Mucosa of descending colon (tissue), 3 donors: ENCODE data around the gene ABHD4. TPM values are rescaled to one million over a fixed set of nuclear protein-coding genes. Genes with fewer than 3 reads are reported as not detected.

Experiments
- ATAC-seq: fragments of 200-7000 bp; cut with Tn5 transposase; one replicate; pipeline ENCODE4 v1.9.1; 2020; ENCODE audit warnings: mild to moderate bottlenecking, moderate library complexity
- DNase-seq, 3 donors: peaks; one replicate each; pipeline ENCODE4 v3.0.0-alpha.2; 2020
- H3K36me3 ChIP-seq: fragments of 200-600 bp; one replicate; pipeline ENCODE4 v1.8.0; 2021; ENCODE audit warnings: low read depth, mild to moderate bottlenecking
- H3K4me1 ChIP-seq: fragments of 200-600 bp; one replicate; pipeline ENCODE4 v1.8.0; 2021; ENCODE audit warnings: low read depth, mild to moderate bottlenecking
- H3K4me3 ChIP-seq: fragments of 200-600 bp; one replicate; pipeline ENCODE4 v1.8.0; 2021; ENCODE audit warnings: mild to moderate bottlenecking
- H3K9me3 ChIP-seq: fragments of 200-600 bp; one replicate; pipeline ENCODE4 v1.8.0; 2021; ENCODE audit warnings: mild to moderate bottlenecking
- intact Hi-C, 2 donors: fragments of 100-400 bp; cut with DNase I in 1 of 2; cut with micrococcal nuclease in 1 of 2; formaldehyde crosslinking; loops; one replicate each; pipeline versions ENCODE4 v1.11.0 to v1.11.1; 2022; cut with DNase I, micrococcal nuclease
- total RNA-seq, 3 donors: library from RNA; stranded (reverse); fragmentation: NEBNext Ultra II Directional in 2 of 3; extraction: Animal tissue kit (Norgen Biotek cat#: 25700) in 2 of 3; gene quantifications; one replicate each; pipeline versions ENCODE4 v1.2.1 to v1.2.4, GENCODE V29; 2021 to 2023
- TF ChIP-seq, protein P1 (sequence below): fragments of 200-600 bp; IDR thresholded peaks from one replicate; pipeline ENCODE4 v1.8.0; 2022; ENCODE audit warnings: antibody characterized with exemption, mild to moderate bottlenecking
- donor health status: DM: no; HTN: no; CAD: no; lungs with moderate emphysema.
- donor health status: DM: no; HTN: no; CAD: no.
- donor health status: DM: no; HTN: yes; CAD: no.

The ABHD4 gene
- total RNA-seq, 3 donors from 2014 or later, result 19.3 to 28.4 (median 26.3) TPM

DNA sequence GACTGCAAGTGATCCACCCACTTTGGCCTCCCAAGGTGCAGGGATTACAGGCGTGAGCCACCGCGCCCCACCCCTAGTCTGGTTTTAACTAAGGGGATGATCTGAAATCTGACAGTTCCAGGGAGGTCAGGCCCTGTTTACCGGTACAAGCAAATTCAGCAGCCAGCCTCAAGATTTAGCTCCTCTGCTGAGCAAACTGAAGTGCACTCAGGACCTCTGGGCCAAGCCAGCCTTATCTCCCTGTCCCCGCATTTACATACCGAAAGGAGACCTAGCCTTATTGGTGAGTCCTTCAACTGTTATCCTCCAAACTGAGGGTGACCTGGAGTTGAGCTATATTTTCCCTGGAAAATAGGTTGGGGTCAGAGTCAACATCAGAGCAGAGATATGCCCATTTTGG is 835 bp upstream of the ABHD4 start:
- ATAC-seq, result no peak
- intact Hi-C loops, result no loop called here
- no peaks in the 10 kb centered on the region for H3K9me3 ChIP-seq
- DNase-seq, result no peak
- TF ChIP-seq, protein P1, sequence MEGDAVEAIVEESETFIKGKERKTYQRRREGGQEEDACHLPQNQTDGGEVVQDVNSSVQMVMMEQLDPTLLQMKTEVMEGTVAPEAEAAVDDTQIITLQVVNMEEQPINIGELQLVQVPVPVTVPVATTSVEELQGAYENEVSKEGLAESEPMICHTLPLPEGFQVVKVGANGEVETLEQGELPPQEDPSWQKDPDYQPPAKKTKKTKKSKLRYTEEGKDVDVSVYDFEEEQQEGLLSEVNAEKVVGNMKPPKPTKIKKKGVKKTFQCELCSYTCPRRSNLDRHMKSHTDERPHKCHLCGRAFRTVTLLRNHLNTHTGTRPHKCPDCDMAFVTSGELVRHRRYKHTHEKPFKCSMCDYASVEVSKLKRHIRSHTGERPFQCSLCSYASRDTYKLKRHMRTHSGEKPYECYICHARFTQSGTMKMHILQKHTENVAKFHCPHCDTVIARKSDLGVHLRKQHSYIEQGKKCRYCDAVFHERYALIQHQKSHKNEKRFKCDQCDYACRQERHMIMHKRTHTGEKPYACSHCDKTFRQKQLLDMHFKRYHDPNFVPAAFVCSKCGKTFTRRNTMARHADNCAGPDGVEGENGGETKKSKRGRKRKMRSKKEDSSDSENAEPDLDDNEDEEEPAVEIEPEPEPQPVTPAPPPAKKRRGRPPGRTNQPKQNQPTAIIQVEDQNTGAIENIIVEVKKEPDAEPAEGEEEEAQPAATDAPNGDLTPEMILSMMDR, result no peak
- H3K4me3 ChIP-seq, result no peak overlapping the region
- peaks cover 20% of the 10 kb centered on the region for H3K4me1 ChIP-seq
- no peaks in the 10 kb centered on the region for H3K36me3 ChIP-seq

DNA sequence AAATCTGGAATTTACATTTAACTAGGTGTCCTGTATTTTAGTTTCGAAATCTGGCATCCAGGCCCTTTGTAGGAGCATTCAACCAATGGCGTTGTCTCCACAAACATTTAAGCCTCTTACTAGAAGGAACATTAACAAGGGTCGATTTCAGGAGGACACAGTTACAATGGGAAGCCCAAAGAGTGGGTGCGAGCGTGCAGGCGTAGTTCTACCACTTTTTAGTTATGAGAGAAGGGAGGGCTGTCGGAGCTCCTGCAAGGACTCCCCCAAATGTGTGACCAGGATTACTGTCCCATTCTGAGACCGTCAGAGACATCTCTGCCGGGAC is 365 bp upstream of the ABHD4 start:
- intact Hi-C loops, result no loop called here
- peaks cover 20% of the 10 kb centered on the region for H3K4me1 ChIP-seq
- H3K36me3 ChIP-seq, result no peaks in the 10 kb centered on the region
- ATAC-seq, result peak; percentile 8
- H3K9me3 ChIP-seq, result no peaks in the 10 kb centered on the region
- TF ChIP-seq, protein P1, result no peak
- H3K4me3 ChIP-seq, result peak overlapping the region; percentile 35
- no peak for DNase-seq

GRCh38 chr14:22598896-22599244 is 770 bp downstream of the ABHD4 start:
- Histone ChIP-seq H3K9me3 (no peaks in the 10 kb centered on the region), H3K36me3 (no peaks in the 10 kb centered on the region), H3K4me3 (peak overlapping the region; percentile 35), H3K4me1 (peaks cover 20% of the 10 kb centered on the region)
- ATAC-seq (peak; percentile 76), DNase-seq (peak in 1 of 3 donors; percentile 53)
- intact Hi-C loops, result no loop called here
- TF ChIP-seq, protein P1, result no peak

GRCh38 chr14:22599349-22599748 is 1.2 kb downstream of the ABHD4 start:
- TF ChIP-seq, protein P1, result no peak
- no peak for ATAC-seq
- intact Hi-C loops, result no loop called here

DNA sequence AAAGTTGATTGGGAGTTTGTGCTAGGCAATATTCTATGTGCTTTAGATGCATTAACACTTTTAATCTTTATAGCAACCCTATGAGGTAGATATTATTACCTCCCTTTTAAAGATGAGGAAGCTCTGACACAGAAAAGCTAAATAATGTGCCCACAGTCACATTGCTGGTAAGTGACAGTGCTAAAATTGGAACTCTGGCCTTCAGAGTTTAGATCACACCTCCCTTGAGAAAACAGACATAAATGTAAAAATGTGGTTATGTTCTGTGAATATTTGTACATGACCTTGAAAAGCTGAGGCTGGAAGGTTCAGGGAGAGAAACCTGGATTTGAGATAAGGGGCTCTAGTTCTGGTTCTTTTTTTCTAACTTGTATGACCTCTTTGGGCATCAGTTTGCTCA is 1.9 kb downstream of the ABHD4 start:
- H3K4me3 ChIP-seq, result no peak overlapping the region
- ATAC-seq (no peak), DNase-seq (no peak)
- H3K9me3 ChIP-seq, result no peaks in the 10 kb centered on the region
- H3K4me1 ChIP-seq, result peaks cover 14% of the 10 kb centered on the region
- H3K36me3 ChIP-seq, result no peaks in the 10 kb centered on the region
- TF ChIP-seq, protein P1, result no peak
- intact Hi-C loops, result no loop called here

More at GRCh38 chr14:22599349-22599748, 1.2 kb downstream of the ABHD4 start:
- H3K36me3 ChIP-seq, result no peaks in the 10 kb centered on the region
- DNase-seq, result no peak
- no peak overlapping the region for H3K4me3 ChIP-seq
- H3K9me3 ChIP-seq, result no peaks in the 10 kb centered on the region
- peaks cover 18% of the 10 kb centered on the region for H3K4me1 ChIP-seq

DNA sequence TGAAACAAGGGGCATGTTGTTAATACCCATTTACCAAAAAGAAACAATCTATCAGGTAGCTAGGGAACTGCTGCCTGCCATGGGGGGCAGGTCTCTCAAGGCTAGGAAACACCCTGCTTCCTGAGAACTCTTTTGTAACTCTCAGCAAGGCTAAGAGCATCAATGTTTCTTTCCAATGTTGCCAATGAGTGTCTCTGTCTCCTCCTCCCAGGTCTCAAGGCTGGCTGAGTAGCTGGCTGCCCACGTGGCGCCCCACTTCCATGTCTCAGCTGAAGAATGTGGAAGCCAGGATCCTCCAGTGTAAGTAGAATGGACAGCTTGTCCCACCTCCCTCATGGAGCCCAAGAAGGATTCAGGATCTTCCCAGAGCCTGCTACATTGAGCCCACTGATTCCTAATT is 3.4 kb downstream of the ABHD4 start:
- intact Hi-C loops, result no loop called here
- no peak for ATAC-seq
- peaks cover 14% of the 10 kb centered on the region for H3K4me1 ChIP-seq
- H3K9me3 ChIP-seq, result no peaks in the 10 kb centered on the region
- no peak for DNase-seq
- no peak overlapping the region for H3K4me3 ChIP-seq
- TF ChIP-seq, protein P1, result no peak
- H3K36me3 ChIP-seq, result no peaks in the 10 kb centered on the region
